ENCODE results near the gene CNOT1.
"Not testable (repeated sequence)": the region's sequence is repeated elsewhere in the genome, so short reads cannot be mapped to it uniquely, and the experiment has no call there.

The CNOT1 gene

GRCh38 chr16:58629733-58630640 is at the start of gene CNOT1:
Gene CNOT1, minus strand, starts transcription at chr16:58629826. Its CDS starts 30,489 bp downstream, at chr16:58599337.
- DNase-seq = peak; percentile 98

GRCh38 chr16:58678716-58679115 is 49.1 kb upstream of the CNOT1 start:
- DNase-seq = no peak

- DNase-seq = no peak
Observed at GRCh38 chr16:58678269-58678668, 48.6 kb upstream of the CNOT1 start.

GRCh38 chr16:58670946-58671583 is 41.4 kb upstream of the CNOT1 start:
- no peak for DNase-seq

- no peak for DNase-seq
Observed at GRCh38 chr16:58670177-58670576, 40.6 kb upstream of the CNOT1 start.

- DNase-seq = no peak
Observed at GRCh38 chr16:58665200-58665599, 35.6 kb upstream of the CNOT1 start.

- peak; percentile 49 for DNase-seq
Observed at GRCh38 chr16:58661199-58661830, 31.7 kb upstream of the CNOT1 start.

GRCh38 chr16:58659911-58660310 is 30.3 kb upstream of the CNOT1 start:
- not testable (repeated sequence) for DNase-seq

GRCh38 chr16:58658796-58659211 is 29.2 kb upstream of the CNOT1 start:
- no peak for DNase-seq

GRCh38 chr16:58656899-58657298 is 27.3 kb upstream of the CNOT1 start:
- DNase-seq = no peak

GRCh38 chr16:58655215-58655596 is 25.6 kb upstream of the CNOT1 start:
- no peak for DNase-seq

GRCh38 chr16:58654560-58655214 is 25.1 kb upstream of the CNOT1 start:
- DNase-seq = no peak

- DNase-seq = no peak
Observed at GRCh38 chr16:58652741-58653140, 23.1 kb upstream of the CNOT1 start.

GRCh38 chr16:58651965-58652348 is 22.3 kb upstream of the CNOT1 start:
- no peak for DNase-seq

- DNase-seq = no peak
Observed at GRCh38 chr16:58649707-58650106, 20.1 kb upstream of the CNOT1 start.

GRCh38 chr16:58647107-58647506 is 17.5 kb upstream of the CNOT1 start:
- no peak for DNase-seq

- DNase-seq = no peak
Observed at GRCh38 chr16:58644765-58645487, 15.3 kb upstream of the CNOT1 start.

GRCh38 chr16:58644108-58644507 is 14.5 kb upstream of the CNOT1 start:
- no peak for DNase-seq

GRCh38 chr16:58640949-58641348 is 11.3 kb upstream of the CNOT1 start:
- DNase-seq = no peak

- no peak for DNase-seq
Observed at GRCh38 chr16:58639836-58640235, 10.2 kb upstream of the CNOT1 start.

GRCh38 chr16:58639230-58639629 is 9.6 kb upstream of the CNOT1 start:
- DNase-seq = no peak

All from COR-L47 (cell line).